Measurements from ENCODE around the gene KCNQ1OT1. TPM values are rescaled to one million over a fixed set of nuclear protein-coding genes. Genes with fewer than 3 reads are reported as not detected.

The KCNQ1OT1 gene
- total and polyA plus RNA-seq, 9 of the 15 experiments (the other 6 are each of a cell fraction or from before 2014, with no cell fraction given) = 0.04 to 2.3 (median 0.74) TPM

GRCh38 chr11:2690596-2691354 lies 9.0 kb downstream of the KCNQ1OT1 start:
- FAIRE-seq (no peak), DNase-seq (ENCODE audit: extremely low read depth in 1 of 4, low spot score in 3 of 4) (no peak), ATAC-seq (no peak)
- 80% methylated on average over 6 of the region's 6 CpGs for WGBS (ENCODE audit: insufficient coverage, low coverage, missing lambda C conversion rate)
- CTCF ChIA-PET (ENCODE audit: low intra/inter-chr PET ratio) = no interaction called here
- Histone ChIP-seq H4K20me1 (replicated peaks; ENCODE audit: control insufficient read depth, insufficient read depth, low read length) (peaks cover 89% of the 10 kb centered on the region), H3K9me3 (replicated peaks; ENCODE audit: control insufficient read depth, insufficient read depth, low read depth, low read length) (no peaks in the 10 kb centered on the region), H3K27me3 (ENCODE audit: control insufficient read depth in 2 of 2, insufficient read depth in 2 of 2, low read length in 2 of 2) (no peaks in the 10 kb centered on the region), H3K4me1 (replicated peaks in 1 of 2; ENCODE audit: control insufficient read depth in 2 of 2, insufficient read depth in 2 of 2, low read length in 2 of 2) (peaks cover 2 to 11% of the 10 kb centered on the region in 2 experiments; a peak in 3 of 5 replicates), H3K4me2 (ENCODE audit: insufficient read depth, low read length) (no peak overlapping the region), H3K36me3 (ENCODE audit: control insufficient read depth, insufficient read depth, low read length) (peaks cover 91% of the 10 kb centered on the region), H3K4me3 (no peak overlapping the region), H3K9ac (ENCODE audit: insufficient read depth in 1 of 2, low read depth in 2 of 2, low read length in 2 of 2) (no peak overlapping the region), H2AFZ (ENCODE audit: low read depth, low read length) (no peak overlapping the region), H3K79me2 (ENCODE audit: control insufficient read depth, insufficient read depth, low read length) (peaks cover 98% of the 10 kb centered on the region), H3K27ac (ENCODE audit: extremely low read depth, low read depth, low read length) (no peak overlapping the region), H3K9me1 (ENCODE audit: control insufficient read depth, insufficient read depth, low read length) (peaks cover 12% of the 10 kb centered on the region)
- intact Hi-C loops (cut with micrococcal nuclease) (loop anchor here (10.0 kb wide), 1 partner anchor 156 kb away; no protein-coding TSS in a partner anchor), in situ Hi-C loops (cut with MboI) (no loop called here)
- TF ChIP-seq MTA3 (IDR thresholded peaks at IDR 0.05; ENCODE audit: borderline replicate concordance) = no peak
- no peak for TF ChIP-seq CTBP1 (IDR thresholded peaks at IDR 0.05; ENCODE audit: borderline replicate concordance)
- no peak for TF ChIP-seq MYNN (IDR thresholded peaks at IDR 0.05)
- TF ChIP-seq MYNN (CRISPR knock-in tag; IDR thresholded peaks at IDR 0.05) = no peak
- TF ChIP-seq CXXC5 (CRISPR knock-in tag; IDR thresholded peaks at IDR 0.05) = no peak
- no peak for TF ChIP-seq KAT8 (IDR thresholded peaks at IDR 0.05; ENCODE audit: low read depth)
- no peak for TF ChIP-seq HDAC6 (IDR thresholded peaks at IDR 0.05; ENCODE audit: low read depth, low read length)
- no peak for TF ChIP-seq BDP1 (IDR thresholded peaks at IDR 0.05; ENCODE audit: insufficient read depth, insufficient read length)
- no peak for TF ChIP-seq MEF2A (IDR thresholded peaks at IDR 0.05; ENCODE audit: control insufficient read depth, low read depth, low read length)
- no peak for TF ChIP-seq ZFPM2 (CRISPR knock-in tag; IDR thresholded peaks at IDR 0.05)
- no peak for TF ChIP-seq NFATC3 (IDR thresholded peaks at IDR 0.05)
- BruUV-seq (replicated peaks) = no TSS peak
- POLR2A ChIA-PET = interaction anchor here (0.9 to 3.4 kb wide), 7 partner anchors 9 to 162 kb away, joined by 3 to 20 read pairs (median 7); partner anchors contain the start of gene KCNQ1OT1
